ENCODE measurements around the gene NXPE2. TPM values are rescaled to one million over a fixed set of nuclear protein-coding genes. Genes with fewer than 3 reads are reported as not detected.

The NXPE2 gene
- total and polyA plus RNA-seq, 2 of the 8 experiments (the other 6 are each of a cell fraction or from before 2014, with no cell fraction given) = not detected

Other genes starting within 250 kb of the NXPE2 start
- gene REXO2, start 239.1 kb upstream of the NXPE2 start, total RNA-seq (2021; fragmentation: NEBNext Ultra II Directional; extraction: Animal tissue kit (Norgen Biotek cat#: 25700)) = 109 and 111 TPM in 2 replicates
- gene REXO2, start 239.1 kb upstream of the NXPE2 start, polyA plus RNA-seq (2011; rRNA removed) = 95.9 and 114 TPM in 2 replicates
- not detected in 2 replicates for gene NXPE1, start 118.6 kb upstream of the NXPE2 start, total RNA-seq (2021; fragmentation: NEBNext Ultra II Directional; extraction: Animal tissue kit (Norgen Biotek cat#: 25700))
- not detected in 2 replicates for gene NXPE1, start 118.6 kb upstream of the NXPE2 start, polyA plus RNA-seq (2011; rRNA removed)
- not detected in 2 replicates for gene NXPE4, start 82.7 kb upstream of the NXPE2 start, total RNA-seq (2021; fragmentation: NEBNext Ultra II Directional; extraction: Animal tissue kit (Norgen Biotek cat#: 25700))
- gene NXPE4, start 82.7 kb upstream of the NXPE2 start, polyA plus RNA-seq (2011; rRNA removed) = not detected in 2 replicates